ENCODE results near the gene RBM33.
A peak's percentile ranks its signal among the peaks of the same experiment; 100 is the strongest.
"Not testable (repeated sequence)": the region's sequence is repeated elsewhere in the genome, so short reads cannot be mapped to it uniquely, and the experiment has no call there.

Gene RBM33

GRCh38 chr7:155644178-155644970, at the start of gene RBM33:
Gene RBM33, plus strand, starts transcription at chr7:155644661. Its CDS starts 216 bp downstream, at chr7:155644877.
- DNase-seq = peak; percentile 87

- DNase-seq = no peak
Measured at GRCh38 chr7:155594961-155595366, 49.5 kb upstream of the RBM33 start.

GRCh38 chr7:155597753-155598140, 46.7 kb upstream of the RBM33 start:
- DNase-seq = no peak

GRCh38 chr7:155598810-155599210, 45.7 kb upstream of the RBM33 start:
- peak; percentile 70 for DNase-seq

GRCh38 chr7:155602156-155602555, 42.3 kb upstream of the RBM33 start:
- DNase-seq = no peak

- DNase-seq = no peak
Measured at GRCh38 chr7:155602750-155603149, 41.7 kb upstream of the RBM33 start.

- no peak for DNase-seq
Measured at GRCh38 chr7:155603205-155603857, 41.1 kb upstream of the RBM33 start.

GRCh38 chr7:155603858-155604503, 40.5 kb upstream of the RBM33 start:
- no peak for DNase-seq

GRCh38 chr7:155604504-155604997, 39.9 kb upstream of the RBM33 start:
- DNase-seq = no peak

- no peak for DNase-seq
Measured at GRCh38 chr7:155609185-155609584, 35.3 kb upstream of the RBM33 start.

GRCh38 chr7:155610633-155611193, 33.7 kb upstream of the RBM33 start:
- DNase-seq = no peak

- DNase-seq = no peak
Measured at GRCh38 chr7:155611808-155612447, 32.5 kb upstream of the RBM33 start.

GRCh38 chr7:155612658-155613057, 31.8 kb upstream of the RBM33 start:
- DNase-seq = no peak

GRCh38 chr7:155615085-155615484, 29.4 kb upstream of the RBM33 start:
- not testable (repeated sequence) for DNase-seq

- DNase-seq = no peak
Measured at GRCh38 chr7:155618708-155619633, 25.5 kb upstream of the RBM33 start.

GRCh38 chr7:155619634-155620271, 24.7 kb upstream of the RBM33 start:
- DNase-seq = no peak

- DNase-seq = no peak
Measured at GRCh38 chr7:155620497-155620896, 24.0 kb upstream of the RBM33 start.

GRCh38 chr7:155621418-155621980, 23.0 kb upstream of the RBM33 start:
- DNase-seq = no peak

GRCh38 chr7:155624412-155624811, 20.0 kb upstream of the RBM33 start:
- no peak for DNase-seq

GRCh38 chr7:155625557-155625956, 18.9 kb upstream of the RBM33 start:
- no peak for DNase-seq

GRCh38 chr7:155629171-155629570, 15.3 kb upstream of the RBM33 start:
- no peak for DNase-seq

Measured in left hindlimb (tissue), 1 donor.